Muscle layer of colon (tissue), 2 donors: ENCODE results near the gene NUDCD3.

Experiments used
- H3K27ac ChIP-seq: one replicate; pipeline ENCODE4 v1.7.0; 2013; ENCODE audit warnings: low read depth, mild to moderate bottlenecking, low read length, moderate library complexity
- H3K27me3 ChIP-seq, 2 donors: one replicate each; pipeline ENCODE4 v1.7.0; 2013; ENCODE audit warnings: low read length in 2 of 2, mild to moderate bottlenecking in 2 of 2; ENCODE audit not compliant: insufficient read depth in 2 of 2, control insufficient read depth in 1 of 2
- H3K36me3 ChIP-seq: one replicate; pipeline ENCODE4 v1.7.0; 2013; ENCODE audit warnings: mild to moderate bottlenecking, low read length; ENCODE audit not compliant: insufficient read depth
- H3K4me1 ChIP-seq: one replicate; pipeline ENCODE4 v1.7.0; 2013; ENCODE audit warnings: mild to moderate bottlenecking, low read length; ENCODE audit not compliant: insufficient read depth
- H3K4me3 ChIP-seq, 2 donors: one replicate each; pipeline ENCODE4 v1.7.0; 2013; ENCODE audit warnings: low read length in 2 of 2, low read depth in 1 of 2, mild to moderate bottlenecking in 1 of 2, moderate library complexity in 1 of 2
- H3K9ac ChIP-seq: one replicate; pipeline ENCODE4 v1.7.0; 2013; ENCODE audit warnings: low read length
- H3K9me3 ChIP-seq: one replicate; pipeline ENCODE4 v1.7.0; 2013; ENCODE audit warnings: mild to moderate bottlenecking, low read length
- donor health status: abdominal sarcoma.
- donor health status: Adenocarcinoma of cecum.

NUDCD3 gene

DNA sequence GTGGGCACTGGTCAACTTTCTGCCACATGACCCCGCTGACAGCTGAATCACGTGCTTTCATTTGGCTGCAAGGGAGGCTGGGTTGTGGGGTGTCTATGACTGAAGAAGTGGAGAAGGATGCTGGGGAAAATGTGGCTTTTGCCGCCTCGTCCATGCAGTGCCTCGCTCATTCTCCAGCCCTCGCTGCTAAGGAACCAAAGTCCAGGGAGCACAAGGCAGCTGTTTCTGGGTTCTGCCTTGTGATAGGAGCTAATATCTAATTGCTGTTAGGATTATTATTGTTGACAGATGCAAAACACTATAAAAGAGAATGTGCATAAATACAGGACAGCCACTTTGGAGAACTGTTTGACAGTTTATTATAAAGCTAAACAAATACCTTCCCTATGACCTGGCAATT is 160.1 kb downstream of the NUDCD3 start:
- H3K36me3 ChIP-seq = no peaks in the 10 kb centered on the region
- no peaks in the 10 kb centered on the region for H3K4me1 ChIP-seq
- peaks cover 7 to 16% of the 10 kb centered on the region in 2 donors for H3K27me3 ChIP-seq
- no peak overlapping the region for H3K27ac ChIP-seq
- no peak overlapping the region for H3K9ac ChIP-seq
- no peak overlapping the region for H3K4me3 ChIP-seq
- no peaks in the 10 kb centered on the region for H3K9me3 ChIP-seq

DNA sequence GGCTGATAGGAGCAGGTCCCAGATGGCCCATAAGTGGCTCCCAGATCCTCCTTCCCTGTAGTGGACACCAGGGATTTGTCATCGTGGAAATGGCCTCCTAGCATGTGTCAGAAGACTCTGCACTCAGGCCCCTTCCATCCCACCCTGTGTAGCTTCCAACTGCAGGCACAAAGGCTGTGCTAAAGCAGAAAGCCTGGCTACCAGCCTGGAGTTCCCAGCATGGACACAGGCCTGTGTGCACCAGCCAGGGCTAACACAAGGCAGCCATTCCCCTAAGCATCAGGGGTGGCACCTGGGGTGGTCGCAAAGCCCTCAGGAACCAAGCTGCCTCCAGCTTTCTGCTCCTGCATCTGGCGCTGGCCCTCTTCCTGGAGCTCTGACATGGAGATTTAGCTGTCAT is 160.6 kb downstream of the NUDCD3 start:
- Histone ChIP-seq H3K27ac (no peak overlapping the region), H3K4me3 (no peak overlapping the region), H3K9me3 (no peaks in the 10 kb centered on the region), H3K4me1 (no peaks in the 10 kb centered on the region), H3K27me3 (peaks cover 7 to 16% of the 10 kb centered on the region in 2 donors), H3K36me3 (no peaks in the 10 kb centered on the region), H3K9ac (no peak overlapping the region)
